Uterus (tissue), 4 donors: ENCODE data around the gene RAB9A. TPM values are rescaled to one million over a fixed set of nuclear protein-coding genes. Genes with fewer than 3 reads are reported as not detected.

Experiments used
- DNase-seq, 2 donors: peaks; one replicate each; pipeline ENCODE4 v3.0.0-alpha.2; 2019 to 2020
- H3K27ac ChIP-seq, 2 donors: fragments of 200-600 bp; sonication (generic); 1 replicate in 1 of 2; 2 replicates in 1 of 2; pipeline ENCODE4 v1.5.1; 2016 to 2018
- H3K27me3 ChIP-seq, 2 donors: fragments of 200-600 bp; sonication (generic); one replicate each; pipeline ENCODE4 v1.5.1; 2018 to 2019; ENCODE audit warnings: control low read depth in 1 of 2
- H3K36me3 ChIP-seq, 2 donors: fragments of 200-600 bp; sonication (generic); one replicate each; pipeline ENCODE4 v1.5.1; 2019; ENCODE audit warnings: control low read depth in 1 of 2
- H3K4me1 ChIP-seq, 2 donors: fragments of 200-600 bp; sonication (generic); one replicate each; pipeline ENCODE4 v1.5.1; 2018 to 2019; ENCODE audit warnings: control low read depth in 1 of 2
- H3K4me3 ChIP-seq, 2 donors: fragments of 200-600 bp; sonication (generic); 1 replicate in 1 of 2; 2 replicates in 1 of 2; pipeline ENCODE4 v1.5.1; 2018 to 2019; ENCODE audit warnings: mild to moderate bottlenecking in 1 of 2
- H3K9me3 ChIP-seq, 2 donors: fragments of 200-600 bp; sonication (generic); one replicate each; pipeline ENCODE4 v1.5.1; 2019; ENCODE audit warnings: control low read depth in 1 of 2
- CTCF ChIP-seq, 4 experiments: fragments of 200-600 bp in 2 of 4; fragments of 450-650 bp in 2 of 4; sonication (generic) in 2 of 4; IDR thresholded peaks; one replicate each; pipeline ENCODE4 v1.5.1; 2016 to 2019; ENCODE audit warnings: antibody characterized with exemption in 4 of 4, mild to moderate bottlenecking in 2 of 4, moderate library complexity in 1 of 4
- POLR2A ChIP-seq, 2 donors: fragments of 450-650 bp; IDR thresholded peaks; one replicate each; pipeline ENCODE4 v1.6.1; 2016; ENCODE audit warnings: antibody characterized with exemption in 2 of 2, mild to moderate bottlenecking in 1 of 2, moderate library complexity in 1 of 2
- intact Hi-C: fragments of 100-400 bp; cut with DNase I; formaldehyde crosslinking; loops from one replicate; pipeline ENCODE4 v1.15.1; 2023; ENCODE audit warnings: low total_unique reads
- total RNA-seq, 4 donors: library from RNA; depleted of rRNA in 3 of 4; stranded (reverse); fragments of >200 nt in 3 of 4; gene quantifications; one replicate each; pipeline versions ENCODE4 v1.1.0 to v1.2.4, GENCODE V29; 2014 to 2023
- donor health status: DM: yes; HTN: yes; CAD: no.

The RAB9A gene
- total RNA-seq, 4 donors from 2014 or later = 27.2 to 40.2 (median 28.2) TPM

DNA sequence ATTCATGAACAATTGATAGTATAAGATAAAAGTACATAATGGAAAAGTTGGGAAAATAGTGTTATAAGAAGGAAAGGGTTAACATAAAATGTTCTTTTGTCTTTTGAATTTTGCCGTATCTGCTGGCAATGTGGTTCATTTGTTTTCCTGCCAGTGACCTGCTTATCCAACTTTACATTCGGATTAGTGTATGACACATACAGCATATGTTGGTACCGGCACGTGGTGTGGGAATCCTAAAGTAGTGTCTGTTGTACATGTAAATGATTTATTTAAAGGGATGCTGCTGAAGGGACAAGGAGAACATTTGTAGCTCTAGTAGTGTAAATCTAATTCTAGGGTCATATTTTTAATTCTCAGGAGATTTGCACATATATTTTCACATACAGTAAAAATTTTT, 11.5 kb downstream of the RAB9A start:
- intact Hi-C loops = no loop called here
- no peaks in the 10 kb centered on the region for H3K9me3 ChIP-seq
- peaks cover 0 to 4% of the 10 kb centered on the region in 2 donors for H3K4me1 ChIP-seq
- no peak overlapping the region for H3K4me3 ChIP-seq
- no peaks in the 10 kb centered on the region for H3K36me3 ChIP-seq
- no peaks in the 10 kb centered on the region for H3K27me3 ChIP-seq
- H3K27ac ChIP-seq = no peak overlapping the region
- TF ChIP-seq CTCF (IDR thresholded peaks at IDR 0.05) (no peak), POLR2A (IDR thresholded peaks at IDR 0.05) (no peak)
- DNase-seq = no peak

DNA sequence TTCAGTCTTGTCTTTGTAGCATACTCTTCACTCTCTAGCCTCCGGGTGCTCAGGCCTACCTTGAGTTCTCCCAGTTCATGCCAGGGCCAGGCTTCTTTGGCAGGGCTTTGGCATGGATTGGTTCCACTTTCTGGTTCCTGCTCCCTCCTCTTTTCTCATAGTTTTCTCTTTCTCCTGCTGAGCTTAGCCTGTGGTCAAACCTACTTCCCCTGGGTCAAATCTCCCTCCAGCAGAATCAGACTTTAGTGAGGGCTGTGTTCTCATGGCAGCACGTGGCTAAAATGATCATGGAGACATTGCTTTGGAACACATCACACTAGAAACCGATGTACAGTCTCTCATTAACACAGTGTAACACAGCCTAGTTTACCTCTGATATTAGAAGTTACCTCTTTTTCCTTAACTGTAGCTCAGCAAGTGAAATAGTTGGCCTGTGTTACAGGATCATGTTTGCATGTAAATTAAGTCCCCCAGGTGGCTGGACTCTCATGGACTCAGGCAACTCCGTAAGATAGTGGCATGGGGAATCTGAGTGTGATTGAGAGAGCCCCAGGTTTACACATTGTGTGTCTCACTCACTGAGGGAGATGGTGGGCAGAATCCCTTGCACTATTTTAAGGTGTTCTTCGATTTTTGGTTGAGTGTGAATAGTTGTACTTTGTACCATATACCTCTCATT, 13.3 kb downstream of the RAB9A start:
- Histone ChIP-seq H3K27ac (no peak overlapping the region), H3K27me3 (no peaks in the 10 kb centered on the region), H3K4me1 (peaks cover 0 to 4% of the 10 kb centered on the region in 2 donors), H3K36me3 (no peaks in the 10 kb centered on the region), H3K4me3 (no peak overlapping the region), H3K9me3 (no peaks in the 10 kb centered on the region)
- TF ChIP-seq POLR2A (IDR thresholded peaks at IDR 0.05) (no peak), CTCF (IDR thresholded peaks at IDR 0.05) (no peak)
- DNase-seq = no peak
- intact Hi-C loops = no loop called here

DNA sequence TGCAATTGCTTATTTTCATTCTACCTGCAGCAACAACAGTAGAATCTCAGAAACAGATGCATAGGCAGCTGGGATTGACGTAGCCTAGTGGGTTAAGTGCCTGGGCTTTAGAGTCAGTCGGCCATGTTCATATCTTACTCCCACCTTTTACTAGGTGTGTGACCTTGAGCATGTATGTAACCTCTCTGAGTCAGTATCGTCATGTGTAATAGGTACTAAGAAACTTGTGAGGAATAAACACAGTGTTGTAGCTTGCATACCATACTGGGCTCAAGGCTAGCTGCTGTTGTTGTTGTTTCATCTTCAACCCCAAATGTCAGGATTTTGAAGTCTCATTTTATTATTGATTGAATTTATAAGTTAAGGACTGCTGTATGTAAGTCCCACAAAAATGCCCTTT, 14.2 kb downstream of the RAB9A start:
- intact Hi-C loops = no loop called here
- DNase-seq = no peak
- H3K9me3 ChIP-seq = no peaks in the 10 kb centered on the region
- peak overlapping the region in 1 of 2 donors; percentile 23 for H3K27ac ChIP-seq
- no peak for TF ChIP-seq CTCF (IDR thresholded peaks at IDR 0.05)
- no peak for TF ChIP-seq POLR2A (IDR thresholded peaks at IDR 0.05)
- H3K4me1 ChIP-seq = peaks cover 0 to 4% of the 10 kb centered on the region in 2 donors
- no peaks in the 10 kb centered on the region for H3K27me3 ChIP-seq
- no peak overlapping the region for H3K4me3 ChIP-seq
- H3K36me3 ChIP-seq = no peaks in the 10 kb centered on the region

DNA sequence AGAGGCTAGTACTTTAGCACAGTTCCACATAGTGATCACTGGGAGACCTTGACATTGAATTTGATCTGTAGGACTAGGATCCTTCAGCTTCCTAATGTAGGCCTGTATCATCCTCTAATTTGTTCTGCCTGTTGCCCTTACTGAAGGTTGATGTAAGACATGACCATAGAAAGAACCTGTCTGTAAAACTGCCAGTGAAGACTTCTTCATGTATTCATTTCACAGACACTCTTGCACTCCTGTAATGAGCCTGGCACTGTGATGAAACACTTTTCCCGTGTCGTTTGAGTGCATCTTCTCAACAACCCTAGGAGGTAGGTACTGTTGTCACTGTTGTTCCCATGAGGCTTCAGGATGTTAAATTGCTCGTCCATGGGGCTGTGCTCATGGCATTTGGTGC, 14.7 kb downstream of the RAB9A start:
- TF ChIP-seq CTCF (IDR thresholded peaks at IDR 0.05) (no peak), POLR2A (IDR thresholded peaks at IDR 0.05) (no peak)
- Histone ChIP-seq H3K9me3 (no peaks in the 10 kb centered on the region), H3K36me3 (no peaks in the 10 kb centered on the region), H3K27me3 (no peaks in the 10 kb centered on the region), H3K27ac (peak overlapping the region in 1 of 2 donors; percentile 23), H3K4me1 (peaks cover 0 to 4% of the 10 kb centered on the region in 2 donors), H3K4me3 (no peak overlapping the region)
- intact Hi-C loops = no loop called here
- no peak for DNase-seq

DNA sequence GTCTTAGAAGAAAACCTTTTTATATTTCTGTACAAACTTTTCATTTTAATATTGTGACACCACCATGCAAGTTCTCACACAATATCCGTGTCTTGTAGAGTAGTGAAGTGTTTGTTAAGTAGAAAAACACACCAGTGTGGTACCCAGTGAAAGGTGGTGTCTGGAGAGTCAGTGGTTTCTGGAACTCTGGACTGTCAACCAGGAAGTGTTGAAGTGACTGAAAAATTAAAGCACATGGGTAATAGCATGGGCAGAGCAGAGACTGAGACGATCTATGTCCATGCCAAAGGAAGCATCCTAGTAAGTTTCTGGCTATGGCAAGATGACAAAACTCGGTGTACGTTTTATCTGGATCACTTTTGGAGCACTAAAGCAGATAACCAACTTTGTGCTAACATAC, 22.2 kb downstream of the RAB9A start:
- intact Hi-C loops = no loop called here
- Histone ChIP-seq H3K9me3 (no peaks in the 10 kb centered on the region), H3K27me3 (no peaks in the 10 kb centered on the region)

More for the DNA sequence above, 22.2 kb downstream of the RAB9A start:
- Histone ChIP-seq H3K4me3 (no peak overlapping the region), H3K36me3 (no peaks in the 10 kb centered on the region), H3K27ac (no peak overlapping the region), H3K4me1 (no peaks in the 10 kb centered on the region)
- no peak for DNase-seq
- TF ChIP-seq POLR2A (IDR thresholded peaks at IDR 0.05) (no peak), CTCF (IDR thresholded peaks at IDR 0.05) (no peak)
